GM19238 (cell line): ENCODE data around the gene ZRANB1.

Experiments used
- DNase-seq: peaks from one replicate; pipeline ENCODE4 v3.0.0; 2011; ENCODE audit warnings: low spot score; ENCODE audit not compliant: insufficient read length

ZRANB1 gene

DNA sequence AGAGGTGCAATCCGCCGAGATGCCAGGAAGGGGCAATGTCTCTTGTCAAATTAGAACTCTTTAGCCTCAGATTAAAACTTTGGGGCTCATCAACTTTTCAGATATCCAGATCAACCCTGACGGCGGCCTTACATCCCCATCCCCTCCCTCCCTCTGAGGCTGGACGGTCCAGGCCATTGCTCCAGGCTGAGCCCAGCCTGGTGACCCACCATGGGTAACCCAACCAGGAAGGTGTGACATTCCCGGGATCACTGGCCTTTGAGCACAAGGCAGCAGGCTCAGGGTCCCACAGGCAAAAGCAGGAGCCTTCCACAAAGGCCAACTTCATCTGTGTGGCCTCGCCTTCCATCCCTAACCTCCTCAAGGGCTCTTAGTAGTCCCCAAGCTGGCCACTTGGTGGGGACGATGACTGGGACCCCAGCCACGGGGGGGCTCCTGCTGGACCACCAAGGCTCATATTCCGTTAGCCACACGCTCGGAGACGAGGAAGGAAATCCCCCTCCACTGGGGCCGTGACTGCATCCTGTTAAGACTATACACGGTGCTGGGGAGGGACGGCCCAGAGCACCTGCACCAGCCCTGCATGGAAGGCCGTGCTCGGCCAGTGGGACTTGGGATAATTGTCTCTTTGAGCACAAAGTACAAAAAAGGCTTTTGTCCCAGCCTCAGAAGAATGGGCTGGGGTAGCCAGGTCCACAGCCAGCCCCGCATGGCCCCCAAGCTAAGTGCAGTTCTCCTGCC lies 62.8 kb downstream of the ZRANB1 start:
- no peak for DNase-seq

GRCh38 chr10:125005312-125006187 lies 63.6 kb downstream of the ZRANB1 start:
- DNase-seq: no peak

DNA sequence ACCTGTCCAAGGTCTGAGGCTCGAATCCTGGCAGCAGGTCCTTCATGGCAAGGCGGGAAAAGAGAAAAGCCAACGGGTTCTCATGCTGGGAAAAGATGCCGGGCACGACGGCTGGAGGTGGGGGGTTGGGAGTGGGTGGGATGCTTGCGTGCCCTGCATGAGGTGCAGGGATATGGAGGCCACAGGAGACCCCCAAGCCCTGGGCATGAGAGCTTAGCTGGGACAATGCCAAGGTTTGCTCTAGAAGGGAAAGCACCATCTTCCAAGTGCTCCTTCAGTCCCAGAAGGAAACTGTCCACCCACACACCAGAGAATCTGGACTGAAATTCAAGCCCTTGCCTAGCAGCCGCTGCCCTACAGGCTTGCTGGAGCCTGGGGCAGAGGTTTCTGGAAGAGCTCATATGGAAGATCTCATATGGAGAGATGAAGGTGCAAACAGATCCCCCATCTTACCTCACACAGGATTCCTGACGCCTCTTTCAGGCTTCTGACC lies 64.3 kb downstream of the ZRANB1 start:
- no peak for DNase-seq

DNA sequence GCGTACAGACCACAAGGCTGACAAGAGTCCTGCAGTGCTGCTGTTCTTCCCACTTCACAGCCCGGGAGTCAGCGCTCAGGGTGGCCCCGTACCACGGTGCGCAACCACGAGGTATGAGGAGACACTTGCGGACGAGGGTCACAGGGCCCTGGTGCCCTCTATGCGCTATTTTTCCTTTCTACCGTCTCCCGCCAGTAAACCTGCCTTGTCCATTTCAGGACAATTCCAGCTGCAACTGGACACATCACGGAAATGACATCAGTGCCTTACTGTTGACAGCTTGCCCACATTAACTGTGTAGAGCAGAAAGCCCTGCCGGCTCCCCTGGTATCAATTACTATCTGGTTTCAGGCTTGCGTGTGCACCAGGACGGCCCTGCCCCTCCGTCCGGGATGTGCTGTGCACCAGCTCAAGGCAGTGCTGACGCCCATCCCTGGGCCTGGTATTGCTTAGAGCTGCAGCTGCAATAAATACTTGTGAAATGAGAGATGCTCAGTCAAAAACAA lies 65.1 kb downstream of the ZRANB1 start:
- DNase-seq: no peak

- no peak for DNase-seq
These were observed 65.5 kb downstream of the ZRANB1 start for GRCh38 chr10:125007436-125007835.

DNA sequence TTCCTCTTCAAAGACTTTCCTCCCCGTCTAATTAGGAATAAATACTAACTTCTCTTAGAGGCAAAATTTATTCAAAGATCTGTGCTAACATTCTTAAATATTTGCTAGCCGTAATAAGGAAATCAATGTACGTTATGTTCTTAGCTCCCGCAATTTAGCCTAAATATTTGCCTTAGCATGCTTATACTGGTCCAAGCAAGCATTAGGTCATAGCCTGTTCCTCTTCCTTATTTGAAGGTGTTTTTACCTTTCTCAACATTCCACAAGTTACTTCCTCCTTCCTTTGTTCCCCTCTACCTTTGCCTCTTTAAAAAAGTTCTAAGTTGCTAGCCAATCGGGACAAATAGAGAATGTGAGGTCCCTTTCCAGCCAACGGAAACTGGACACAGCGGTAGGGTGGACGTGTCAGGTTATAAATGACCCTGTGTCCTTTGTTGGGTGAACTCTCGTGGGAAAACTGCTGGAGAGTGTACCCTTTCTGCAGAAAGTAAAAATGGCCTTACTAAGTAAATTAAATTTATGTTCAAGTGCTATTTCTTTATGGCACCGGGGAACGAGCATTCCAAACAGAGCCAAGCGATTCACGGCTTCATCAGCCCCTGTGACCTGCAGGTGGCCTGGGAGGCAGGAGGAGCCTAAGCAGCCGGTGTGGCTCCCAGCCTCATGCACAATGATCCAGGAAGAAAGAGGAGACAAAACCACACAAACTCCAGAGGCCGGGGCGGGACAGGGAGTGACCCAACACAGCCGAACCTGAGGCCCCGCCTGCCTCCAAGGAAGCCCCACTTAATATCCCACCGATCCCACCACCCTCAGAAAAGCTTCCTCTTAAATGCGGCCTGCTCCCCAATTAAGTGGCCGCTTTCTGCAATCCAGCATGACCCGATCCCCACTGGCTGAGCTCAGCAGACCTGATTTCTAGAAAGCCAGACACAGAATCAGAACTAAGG lies 67.0 kb downstream of the ZRANB1 start:
- DNase-seq: no peak

DNA sequence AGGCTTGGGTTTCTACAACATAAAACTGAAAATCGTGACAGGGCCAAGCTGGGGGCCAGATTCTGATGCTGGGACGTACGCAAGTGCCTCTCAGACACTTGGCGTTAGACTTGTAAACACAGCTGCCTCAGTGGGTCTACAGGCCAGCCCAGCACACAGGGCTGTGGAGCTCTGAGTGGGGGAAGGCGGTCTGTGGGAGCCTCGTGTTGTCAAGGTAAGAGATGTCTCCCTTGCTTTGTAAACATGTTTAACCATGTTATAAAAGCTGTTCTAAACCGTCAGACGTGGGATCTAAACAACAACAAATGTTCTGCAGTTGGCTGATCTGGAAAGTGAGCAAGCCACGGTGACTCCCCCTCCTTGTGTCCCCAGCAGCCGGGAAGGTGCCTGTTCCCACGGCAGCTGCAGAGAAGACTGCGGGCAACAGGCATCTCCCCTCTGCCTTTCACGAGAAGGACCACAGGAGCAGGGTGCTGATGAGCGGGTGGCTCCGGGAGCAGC lies 67.8 kb downstream of the ZRANB1 start:
- no peak for DNase-seq

DNA sequence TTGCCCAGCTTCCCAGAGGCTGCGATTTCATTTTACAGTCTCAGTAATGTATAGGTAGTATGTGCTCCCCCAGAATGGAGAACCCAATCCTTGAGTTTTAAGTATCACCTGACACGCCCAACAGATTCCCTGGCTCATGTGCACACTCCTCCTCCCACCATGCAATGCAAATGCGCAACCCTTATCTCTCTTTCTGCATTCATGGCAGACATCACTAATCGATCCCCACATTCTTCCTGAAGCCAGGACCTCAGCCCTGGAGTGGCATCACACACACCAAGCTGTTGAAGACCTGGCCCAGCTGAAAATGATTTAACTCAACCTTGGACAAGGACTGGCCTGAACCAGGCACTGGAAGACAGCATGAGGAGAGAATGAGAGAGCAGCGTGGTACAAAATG lies 68.4 kb downstream of the ZRANB1 start:
- DNase-seq: no peak

- DNase-seq: no peak
These were observed 69.4 kb downstream of the ZRANB1 start for GRCh38 chr10:125011171-125011925.

GRCh38 chr10:125011926-125012705 lies 70.2 kb downstream of the ZRANB1 start:
- no peak for DNase-seq

DNA sequence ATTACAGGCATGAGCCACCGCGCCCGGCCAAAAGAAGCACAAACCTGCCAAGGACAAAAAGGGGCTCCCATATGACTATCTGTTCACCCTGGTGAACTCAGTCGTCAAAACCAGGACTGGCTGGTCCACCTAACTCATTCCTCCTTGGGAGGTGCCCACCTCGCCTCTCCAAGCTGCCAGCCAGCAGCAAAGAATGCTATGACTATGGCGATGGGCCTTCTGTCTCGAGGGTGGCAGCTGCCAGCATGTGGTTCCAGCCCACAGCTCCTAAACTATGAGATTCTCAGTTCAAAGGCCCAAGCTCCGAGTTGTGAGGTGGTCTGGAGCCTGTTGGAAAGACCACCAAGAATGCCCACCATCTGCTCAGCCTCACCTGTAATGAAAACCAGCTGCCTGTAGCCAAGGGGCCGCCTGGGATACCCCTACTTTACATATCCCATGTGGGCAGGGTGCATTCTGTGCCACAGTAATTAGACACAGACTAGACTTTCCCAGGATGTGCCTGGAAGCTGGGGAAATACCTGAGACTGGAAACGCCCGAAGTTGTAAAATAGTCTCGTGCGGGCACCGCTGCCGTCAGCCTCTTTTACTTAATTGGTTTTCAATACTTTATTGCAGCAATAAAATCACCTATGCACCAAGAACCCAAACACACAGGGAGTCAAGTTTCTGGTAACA lies 71.1 kb downstream of the ZRANB1 start:
- no peak for DNase-seq

DNA sequence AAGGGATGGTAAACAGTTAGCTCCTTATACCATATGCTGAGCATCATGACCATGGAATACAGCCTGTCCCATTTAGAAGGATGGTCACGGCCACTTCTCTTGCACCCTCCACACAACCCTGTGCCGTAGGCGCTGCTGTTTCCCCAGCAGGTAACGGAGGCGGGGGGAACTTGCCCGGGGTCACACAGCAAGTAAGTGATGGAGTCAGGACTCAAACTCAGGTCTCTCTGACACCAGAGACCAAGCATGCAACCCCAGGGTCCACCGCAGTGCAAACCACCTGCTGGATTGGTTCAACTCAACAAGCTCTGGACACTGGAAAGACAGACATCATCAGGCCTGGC lies 71.6 kb downstream of the ZRANB1 start:
- no peak for DNase-seq

DNA sequence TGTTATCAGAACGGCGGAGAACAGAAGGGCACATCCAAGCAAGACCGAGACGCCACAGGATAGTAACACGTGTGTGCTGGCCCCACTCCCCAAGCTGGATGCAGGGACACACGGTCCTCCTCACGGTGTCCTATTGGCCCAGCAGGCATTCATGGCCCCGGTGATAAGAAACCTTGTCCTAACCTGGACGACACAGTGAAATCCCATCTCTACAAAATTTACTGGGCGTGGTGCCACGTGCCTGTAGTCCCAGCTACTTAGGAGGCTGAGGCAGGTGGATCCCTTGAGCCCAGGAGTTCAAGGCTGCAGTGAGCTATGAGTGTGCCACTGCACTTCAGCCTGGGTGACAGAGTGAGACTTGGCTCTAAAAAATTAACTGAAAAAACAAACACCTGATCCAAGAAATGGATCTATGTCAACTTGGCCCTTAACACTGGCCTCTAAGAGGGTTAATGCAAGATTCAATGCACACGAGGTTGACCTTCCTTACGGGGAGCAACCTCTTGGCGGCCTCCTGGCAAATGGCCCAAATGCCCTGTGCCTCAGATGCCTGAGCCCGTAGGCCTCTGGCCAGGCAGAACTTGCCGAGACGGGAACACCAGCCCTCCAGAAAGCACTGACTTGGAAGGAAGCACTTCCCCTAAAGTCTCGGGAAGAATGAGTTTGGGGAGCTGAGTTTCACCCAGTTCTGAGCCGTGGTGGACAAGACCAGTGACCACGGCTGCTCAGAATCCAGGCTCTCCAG lies 72.3 kb downstream of the ZRANB1 start:
- no peak for DNase-seq

GRCh38 chr10:125014836-125015355 lies 73.0 kb downstream of the ZRANB1 start:
- DNase-seq: no peak

- DNase-seq: no peak
These were observed 73.5 kb downstream of the ZRANB1 start for GRCh38 chr10:125015356-125015944.

GRCh38 chr10:125016123-125016522 lies 74.2 kb downstream of the ZRANB1 start:
- no peak for DNase-seq

DNA sequence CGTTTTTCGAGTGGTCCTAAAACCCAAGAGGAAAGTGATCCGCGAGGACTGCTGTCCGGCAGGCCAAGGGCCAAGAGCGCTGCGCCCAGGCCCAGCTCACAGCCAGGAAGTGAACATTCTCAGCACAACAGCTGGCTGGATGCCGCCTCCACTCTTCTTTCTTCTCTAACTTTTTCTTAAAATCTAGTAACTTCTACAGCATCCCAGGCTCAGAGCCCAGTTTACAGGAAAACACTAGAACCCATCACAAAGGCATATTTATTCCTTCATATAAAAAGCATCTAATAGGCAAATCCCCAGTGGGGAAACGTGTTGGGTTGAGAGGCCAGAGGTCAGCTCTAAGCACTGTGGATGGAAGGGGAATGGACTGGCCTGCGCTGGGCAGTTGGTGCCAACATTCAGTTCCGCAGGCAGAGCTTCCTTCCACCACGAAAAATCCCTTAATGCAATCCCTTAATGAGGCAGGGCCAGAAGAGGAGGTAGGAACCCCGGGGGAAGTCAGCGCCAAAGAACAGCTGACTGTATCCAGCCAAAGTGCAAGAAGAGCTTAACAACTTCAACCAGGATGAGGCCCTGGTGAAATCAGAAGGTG lies 74.8 kb downstream of the ZRANB1 start:
- no peak for DNase-seq
